T-cell (primary cell): Measurements from ENCODE around the gene TUFT1. TPM values are rescaled to one million over a fixed set of nuclear protein-coding genes. Genes with fewer than 3 reads are reported as not detected.

ENCODE experiments used
- ATAC-seq, 4 experiments: fragments of 200-7000 bp in 3 of 4; fragments of 150-1000 bp in 1 of 4; cut with Tn5 transposase; replicated peaks in 1 of 4; 1 replicate in 3 of 4; 2 replicates in 1 of 4; pipeline ENCODE4 v1.10.0; 2021; ENCODE audit warnings: moderate library complexity in 3 of 4, mild to moderate bottlenecking in 2 of 4, moderate number of reproducible peaks in 1 of 4
- CTCF ChIA-PET, 2 donors: fragments of 300-600 bp; sonication (Branson Sonifier 250); formaldehyde crosslinking; loops; one replicate each; lab custom pipeline; 2022; ENCODE audit warnings: antibody characterized with exemption in 2 of 2; lab: Charles Lee
- POLR2A ChIA-PET, 2 donors: fragments of 300-600 bp; sonication (Branson Sonifier 250); formaldehyde crosslinking; loops; one replicate each; lab custom pipeline; 2022; ENCODE audit warnings: antibody characterized with exemption in 2 of 2; lab: Charles Lee
- DNase-seq, 35 experiments: peaks; one replicate each; pipeline versions ENCODE4 v3.0.0 to v3.0.0-alpha.2; 2013 to 2023
- H3K27ac ChIP-seq: one replicate; pipeline ENCODE4 v1.5.1; 2013; ENCODE audit warnings: low read length
- H3K27me3 ChIP-seq, 2 experiments: replicated peaks in 1 of 2; 1 replicate in 1 of 2; 2 replicates in 1 of 2; pipeline versions ENCODE4 v1.6.1 to v1.7.0; 2013; ENCODE audit warnings: low read length in 1 of 2, mixed read lengths in 1 of 2; ENCODE audit not compliant: control insufficient read depth in 2 of 2, insufficient read depth in 2 of 2; ENCODE audit errors: extremely low read depth in 1 of 2
- H3K36me3 ChIP-seq, 2 donors: 1 replicate in 1 of 2; 2 replicates in 1 of 2; pipeline versions ENCODE4 v1.6.1 to v1.7.0; 2013; ENCODE audit warnings: low read length in 1 of 2; ENCODE audit not compliant: control insufficient read depth in 2 of 2, insufficient read depth in 1 of 2; ENCODE audit errors: extremely low read depth in 1 of 2
- H3K4me1 ChIP-seq, 2 experiments: 1 replicate in 1 of 2; 2 replicates in 1 of 2; pipeline versions ENCODE4 v1.6.1 to v1.7.0; 2013; ENCODE audit warnings: low read length in 2 of 2, mixed read lengths in 1 of 2; ENCODE audit not compliant: insufficient read depth in 2 of 2, control insufficient read depth in 1 of 2; ENCODE audit errors: extremely low read depth in 1 of 2
- H3K4me3 ChIP-seq, 2 donors: 1 replicate in 1 of 2; 2 replicates in 1 of 2; pipeline versions ENCODE4 v1.5.1 to v1.7.0; 2013; ENCODE audit warnings: mild to moderate bottlenecking in 2 of 2, low read length in 1 of 2, moderate library complexity in 1 of 2; ENCODE audit not compliant: control insufficient read depth in 1 of 2; ENCODE audit errors: extremely low read depth in 1 of 2
- H3K9me3 ChIP-seq: 2 replicates; pipeline ENCODE4 v1.7.0; 2013
- H3K27ac Mint-ChIP-seq, 2 donors: one replicate each; pipeline ENCODE4 v1.8.0; 2020 to 2021; ENCODE audit warnings: mild to moderate bottlenecking in 2 of 2, mixed read lengths in 2 of 2
- H3K27me3 Mint-ChIP-seq, 2 donors: one replicate each; pipeline ENCODE4 v1.8.0; 2021 to 2022; ENCODE audit warnings: mixed read lengths in 2 of 2
- H3K36me3 Mint-ChIP-seq: one replicate; pipeline ENCODE4 v1.8.0; 2021; ENCODE audit warnings: mixed read lengths
- H3K4me1 Mint-ChIP-seq, 3 donors: one replicate each; pipeline ENCODE4 v1.8.0; 2020 to 2022; ENCODE audit warnings: mixed read lengths in 3 of 3, mild to moderate bottlenecking in 1 of 3
- H3K4me3 Mint-ChIP-seq, 3 donors: one replicate each; pipeline ENCODE4 v1.8.0; 2020 to 2022; ENCODE audit warnings: mild to moderate bottlenecking in 3 of 3, mixed read lengths in 3 of 3, moderate library complexity in 3 of 3
- H3K9me3 Mint-ChIP-seq, 3 donors: one replicate each; pipeline ENCODE4 v1.8.0; 2020 to 2022; ENCODE audit warnings: mixed read lengths in 3 of 3
- WGBS: methylation state at CpG from one replicate; pipeline ENCODE4 v1.1.5; 2013; ENCODE audit warnings: missing lambda C conversion rate; ENCODE audit not compliant: insufficient coverage; 5-methylcytosine and 5-hydroxymethylcytosine counted together
- total RNA-seq, 35 experiments: library from RNA in 6 of 35; stranded (reverse) in 6 of 35; fragments of 120-200 nt in 1 of 35; gene quantifications; one replicate each; pipeline versions ENCODE4 v1.2.1 to v1.2.4 and lab custom pipeline; 2013 to 2026

TUFT1 gene
- total RNA-seq, 5 donors from 2014 or later (not counting 1 experiment from before 2014, with no cell fraction given), result 2.8 to 5.5 (median 4.3) TPM

- Histone ChIP-seq H3K4me1 (peaks cover 0 to 5% of the 10 kb centered on the region in 2 experiments), H3K4me3 (no peak overlapping the region), H3K36me3 (no peaks in the 10 kb centered on the region), H3K27ac (no peak overlapping the region), H3K27me3 (peaks cover 0 to 4% of the 10 kb centered on the region in 2 experiments), H3K9me3 (no peaks in the 10 kb centered on the region)
- Mint-ChIP-seq H3K27ac (no peak overlapping the region), H3K9me3 (no peaks in the 10 kb centered on the region), H3K4me1 (peaks cover 12 to 18% (median 16%) of the 10 kb centered on the region in 3 donors), H3K36me3 (no peaks in the 10 kb centered on the region), H3K4me3 (no peak overlapping the region), H3K27me3 (peaks cover 0 to 8% of the 10 kb centered on the region in 2 donors)
- no peak for ATAC-seq
- ChIA-PET POLR2A (interaction anchor here in 1 of 2 donors (0.6 kb wide), 1 partner anchor 1664 kb away, joined by 7 read pairs; no protein-coding TSS in a partner anchor), CTCF (interaction anchor here in 1 of 2 donors (0.7 kb wide), 1 partner anchor 442 kb away, joined by 4 read pairs; no protein-coding TSS in a partner anchor)
- WGBS, result 100% methylated on average over 1 of the region's 4 CpGs
- no peak for DNase-seq
These were observed 6.2 kb downstream of the TUFT1 start for GRCh38 chr1:151546011-151546925.

DNA sequence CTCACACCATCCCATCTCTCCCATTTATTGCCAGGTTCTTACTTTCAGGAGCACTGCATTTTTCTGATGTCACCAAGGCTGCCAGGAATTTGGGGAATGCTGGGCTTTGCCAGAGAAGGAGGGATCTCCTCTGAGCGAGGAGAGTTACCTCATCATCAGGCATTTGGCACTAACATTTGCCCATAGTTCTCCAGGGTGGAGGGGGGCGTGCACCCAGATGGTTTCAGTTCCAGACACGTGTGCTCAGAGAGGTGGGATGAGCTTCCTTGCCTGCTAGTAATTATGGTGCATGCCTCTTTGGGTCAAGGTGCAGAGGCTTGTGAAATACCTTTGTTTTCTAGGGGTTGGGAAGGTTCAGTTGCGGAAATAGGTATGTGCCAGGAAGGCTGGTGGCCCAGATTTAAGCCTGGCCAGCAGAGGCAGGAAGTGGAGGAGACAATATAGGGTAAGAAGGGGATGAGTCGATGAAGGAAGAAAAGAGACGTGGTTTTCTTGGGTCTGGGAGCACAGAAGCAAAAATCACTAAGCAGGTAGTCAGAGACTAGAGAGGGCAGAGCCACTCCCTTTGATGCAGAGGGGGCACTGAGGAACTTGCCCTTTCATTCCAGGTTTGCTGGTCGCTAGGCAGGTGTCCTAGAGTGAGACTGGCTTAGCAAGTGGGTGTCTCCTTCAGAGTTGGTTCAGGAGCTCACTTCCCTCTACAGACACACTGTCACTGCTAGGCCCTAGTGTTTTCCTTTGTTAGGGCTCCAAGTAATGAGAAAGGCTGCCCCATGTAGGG, 7.2 kb downstream of the TUFT1 start:
- 44% methylated on average over 4 of the region's 7 CpGs for WGBS
- peak in 1 of 4 experiments; percentile 40 for ATAC-seq
- CTCF ChIA-PET, result interaction anchor here in 1 of 2 donors (1.0 kb wide), 1 partner anchor 26 kb away, joined by 3 read pairs; no protein-coding TSS in a partner anchor

DNA sequence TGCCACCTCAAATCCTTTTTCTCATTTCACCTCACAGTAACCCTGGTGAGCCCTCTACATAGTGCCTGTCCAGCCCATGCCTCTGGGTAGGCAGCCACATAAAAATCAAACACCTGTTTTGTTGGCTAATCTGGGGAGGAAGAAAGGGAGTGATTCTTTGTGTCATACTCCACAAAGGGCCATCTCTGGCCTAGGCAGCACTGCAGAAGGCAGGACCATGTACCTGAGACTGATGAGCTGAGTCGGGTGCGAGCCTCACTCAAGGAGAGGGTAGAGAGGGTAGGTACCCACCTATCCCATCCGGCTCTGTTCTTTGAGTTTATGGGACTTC, 7.8 kb downstream of the TUFT1 start:
- ChIA-PET POLR2A (interaction anchor here in 1 of 2 donors (0.7 kb wide), 1 partner anchor 1282 kb away, joined by 8 read pairs; no protein-coding TSS in a partner anchor), CTCF (interaction anchor here in 1 of 2 donors (1.0 kb wide), 1 partner anchor 27 kb away, joined by 3 read pairs; no protein-coding TSS in a partner anchor)
- Mint-ChIP-seq H3K4me1 (peaks cover 5 to 11% (median 8%) of the 10 kb centered on the region in 3 donors), H3K36me3 (no peaks in the 10 kb centered on the region), H3K9me3 (no peaks in the 10 kb centered on the region), H3K4me3 (no peak overlapping the region), H3K27me3 (peaks cover 0 to 2% of the 10 kb centered on the region in 2 donors), H3K27ac (no peak overlapping the region)
- H3K27ac ChIP-seq, result no peak overlapping the region
- H3K9me3 ChIP-seq, result no peaks in the 10 kb centered on the region
- H3K4me3 ChIP-seq, result no peak overlapping the region
- no peaks in the 10 kb centered on the region for H3K27me3 ChIP-seq
- H3K4me1 ChIP-seq, result peaks cover 0 to 4% of the 10 kb centered on the region in 2 experiments
- WGBS, result no CpG with 5 or more reads among the region's 3 CpGs
- ATAC-seq (no peak), DNase-seq (no peak)
- H3K36me3 ChIP-seq, result no peaks in the 10 kb centered on the region

More for the DNA sequence above, 7.2 kb downstream of the TUFT1 start:
- no peaks in the 10 kb centered on the region for H3K9me3 ChIP-seq
- Mint-ChIP-seq H3K36me3 (no peaks in the 10 kb centered on the region), H3K27ac (peak overlapping the region in 1 of 2 donors; percentile 35), H3K4me1 (peaks cover 5 to 11% (median 8%) of the 10 kb centered on the region in 3 donors), H3K4me3 (peak overlapping the region in 1 of 3 donors; percentile 1), H3K9me3 (no peaks in the 10 kb centered on the region), H3K27me3 (peaks cover 0 to 2% of the 10 kb centered on the region in 2 donors)
- POLR2A ChIA-PET, result no interaction called here
- DNase-seq, result no peak
- H3K4me3 ChIP-seq, result no peak overlapping the region
- H3K27me3 ChIP-seq, result peaks cover 0 to under 1% of the 10 kb centered on the region in 2 experiments
- H3K4me1 ChIP-seq, result peaks cover 0 to 4% of the 10 kb centered on the region in 2 experiments
- no peaks in the 10 kb centered on the region for H3K36me3 ChIP-seq
- H3K27ac ChIP-seq, result no peak overlapping the region

DNA sequence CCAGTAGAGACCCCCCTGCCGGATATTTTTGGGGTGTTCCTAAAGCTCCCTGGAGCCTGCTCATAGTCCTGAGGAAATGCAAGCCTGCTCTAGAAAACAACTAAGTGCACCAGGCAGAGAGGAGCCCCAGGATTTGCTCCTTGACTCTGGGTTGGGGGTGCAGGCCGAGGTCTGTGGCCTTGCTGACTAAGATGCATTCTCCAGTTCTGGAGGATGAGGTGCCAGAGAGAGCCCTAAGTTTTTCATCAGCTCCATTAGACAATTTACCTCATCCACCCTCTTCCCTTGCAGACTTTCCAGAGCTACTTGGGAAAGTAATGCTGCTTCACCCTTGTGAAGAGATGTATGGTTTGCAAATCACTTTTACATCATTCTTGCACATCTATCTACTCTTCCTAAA, 9.1 kb downstream of the TUFT1 start:
- Mint-ChIP-seq H3K4me3 (no peak overlapping the region), H3K27me3 (no peaks in the 10 kb centered on the region), H3K4me1 (peaks cover 5 to 11% (median 8%) of the 10 kb centered on the region in 3 donors), H3K9me3 (no peaks in the 10 kb centered on the region), H3K27ac (no peak overlapping the region), H3K36me3 (no peaks in the 10 kb centered on the region)
- no peaks in the 10 kb centered on the region for H3K9me3 ChIP-seq
- CTCF ChIA-PET, result no interaction called here
- WGBS, result no CpG with 5 or more reads among the region's 2 CpGs
- H3K36me3 ChIP-seq, result no peaks in the 10 kb centered on the region
- POLR2A ChIA-PET, result interaction anchor here in 1 of 2 donors (0.6 kb wide), 1 partner anchor 10 kb away, joined by 3 read pairs; no protein-coding TSS in a partner anchor
- no peak for ATAC-seq
- no peaks in the 10 kb centered on the region for H3K27me3 ChIP-seq
- no peak overlapping the region for H3K27ac ChIP-seq
- DNase-seq, result no peak
- no peak overlapping the region for H3K4me3 ChIP-seq
- peaks cover 0 to 4% of the 10 kb centered on the region in 2 experiments for H3K4me1 ChIP-seq

GRCh38 chr1:151553659-151554058, 13.6 kb downstream of the TUFT1 start:
- Mint-ChIP-seq H3K9me3 (no peaks in the 10 kb centered on the region), H3K27ac (no peak overlapping the region), H3K36me3 (peaks cover 3% of the 10 kb centered on the region), H3K4me1 (no peaks in the 10 kb centered on the region), H3K27me3 (peaks cover 0 to 3% of the 10 kb centered on the region in 2 donors), H3K4me3 (no peak overlapping the region)
- ChIA-PET POLR2A (no interaction called here), CTCF (no interaction called here)
- ATAC-seq (no peak), DNase-seq (no peak)
- 100% methylated on average over 1 of the region's 4 CpGs for WGBS
- Histone ChIP-seq H3K27me3 (no peaks in the 10 kb centered on the region), H3K4me3 (no peak overlapping the region), H3K4me1 (no peaks in the 10 kb centered on the region), H3K36me3 (no peaks in the 10 kb centered on the region), H3K27ac (no peak overlapping the region), H3K9me3 (no peaks in the 10 kb centered on the region)

GRCh38 chr1:151556052-151556451, 15.9 kb downstream of the TUFT1 start:
- Histone ChIP-seq H3K27me3 (no peaks in the 10 kb centered on the region), H3K36me3 (no peaks in the 10 kb centered on the region), H3K27ac (no peak overlapping the region), H3K4me3 (no peak overlapping the region), H3K9me3 (no peaks in the 10 kb centered on the region), H3K4me1 (no peaks in the 10 kb centered on the region)
- ChIA-PET POLR2A (no interaction called here), CTCF (interaction anchor here (0.6 to 0.9 kb wide), 3 partner anchors 10 to 918 kb away, joined by 3 read pairs; no protein-coding TSS in a partner anchor)
- Mint-ChIP-seq H3K4me3 (no peak overlapping the region), H3K9me3 (no peaks in the 10 kb centered on the region), H3K27ac (no peak overlapping the region), H3K27me3 (peaks cover 3 to 4% of the 10 kb centered on the region in 2 donors), H3K36me3 (peaks cover 3% of the 10 kb centered on the region), H3K4me1 (no peaks in the 10 kb centered on the region)
- ATAC-seq, result no peak
- no peak for DNase-seq
- 80% methylated on average over 1 of the region's 2 CpGs for WGBS
